Gastroesophageal sphincter (tissue), 4 donors: ENCODE results near the gene GSTCD. TPM values are rescaled to one million over a fixed set of nuclear protein-coding genes. Genes with fewer than 3 reads are reported as not detected.

Experiments
- ATAC-seq: fragments of 150-250 bp; one replicate; pipeline ENCODE4 v1.9.1; 2016; ENCODE audit warnings: mild to moderate bottlenecking, moderate library complexity
- H3K27ac ChIP-seq, 4 donors: fragments of 200-600 bp; sonication (generic) in 3 of 4; 1 replicate in 3 of 4; 2 replicates in 1 of 4; pipeline ENCODE4 v1.5.1; 2016 to 2019
- H3K27me3 ChIP-seq: fragments of 200-600 bp; sonication (generic); one replicate; pipeline ENCODE4 v1.5.1; 2019
- H3K36me3 ChIP-seq, 2 donors: fragments of 200-600 bp; sonication (generic); one replicate each; pipeline ENCODE4 v1.5.1; 2019; ENCODE audit warnings: control low read depth in 1 of 2
- H3K4me1 ChIP-seq, 3 donors: fragments of 200-600 bp; sonication (generic); 1 replicate in 2 of 3; 2 replicates in 1 of 3; pipeline ENCODE4 v1.5.1; 2016 to 2019; ENCODE audit warnings: control low read depth in 2 of 3
- H3K4me3 ChIP-seq, 2 donors: fragments of 200-600 bp; sonication (generic); one replicate each; pipeline ENCODE4 v1.5.1; 2019; ENCODE audit warnings: mild to moderate bottlenecking in 1 of 2, moderate library complexity in 1 of 2
- H3K9me3 ChIP-seq, 3 donors: fragments of 200-600 bp; sonication (generic); one replicate each; pipeline ENCODE4 v1.5.1; 2017 to 2019; ENCODE audit warnings: control low read depth in 2 of 3
- EP300 ChIP-seq: sonication (generic); formaldehyde crosslinking; IDR thresholded peaks from one replicate; pipeline ENCODE4 v1.6.1; 2017; ENCODE audit warnings: antibody characterized with exemption, mild to moderate bottlenecking
- POLR2A ChIP-seq, 2 donors: fragments of 450-650 bp; IDR thresholded peaks; one replicate each; pipeline ENCODE4 v1.6.1; 2017; ENCODE audit warnings: antibody characterized with exemption in 2 of 2, mild to moderate bottlenecking in 2 of 2, moderate library complexity in 1 of 2
- POLR2AphosphoS5 ChIP-seq: sonication (generic); formaldehyde crosslinking; IDR thresholded peaks from one replicate; pipeline ENCODE4 v1.6.1; 2017; ENCODE audit warnings: antibody characterized with exemption
- WGBS, 2 donors: methylation state at CpG; one replicate each; pipeline ENCODE4 v1.1.5; 2018; ENCODE audit warnings: low coverage in 1 of 2; 5-methylcytosine and 5-hydroxymethylcytosine counted together
- total RNA-seq, 4 donors: library from RNA; depleted of rRNA; stranded (reverse); fragments of >200 nt; gene quantifications; one replicate each; pipeline ENCODE4 v1.1.0, GENCODE V29; 2016
- TF ChIP-seq, protein P1 (sequence below), 4 experiments: fragments of 200-600 bp in 2 of 4; fragments of 450-650 bp in 2 of 4; sonication (generic) in 1 of 4; IDR thresholded peaks; one replicate each; pipeline ENCODE4 v1.5.1; 2017 to 2019; ENCODE audit warnings: antibody characterized with exemption in 4 of 4, mild to moderate bottlenecking in 2 of 4, moderate library complexity in 2 of 4

Gene GSTCD
- total RNA-seq, 4 donors from 2014 or later, result 11.1 to 12.9 (median 12.2) TPM

DNA sequence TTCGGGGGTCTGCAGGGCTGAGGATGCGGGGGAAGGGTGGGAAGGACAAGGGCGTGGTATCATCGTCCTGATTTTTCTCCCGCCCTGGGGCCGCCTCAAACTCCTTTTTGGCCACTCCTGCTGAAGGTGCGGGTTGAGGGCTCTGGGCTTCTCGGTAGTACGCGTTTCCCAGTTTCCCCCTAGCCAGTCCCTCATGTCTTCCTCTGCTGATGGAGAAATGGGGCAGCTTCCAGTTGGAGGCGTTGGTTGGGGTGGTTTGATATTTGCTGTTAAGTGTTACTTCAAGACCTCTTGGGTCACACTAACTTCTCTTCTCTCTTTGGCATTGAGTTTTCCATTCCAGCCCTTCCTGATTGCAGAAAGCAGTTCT, 482 bp downstream of the GSTCD start:
- Histone ChIP-seq H3K27me3 (no peaks in the 10 kb centered on the region), H3K36me3 (no peaks in the 10 kb centered on the region), H3K4me1 (peaks cover 10 to 59% (median 13%) of the 10 kb centered on the region in 3 donors), H3K27ac (peak overlapping the region; percentile 76 to 95 (median 94)), H3K4me3 (peak overlapping the region; percentile 90 to 96), H3K9me3 (no peaks in the 10 kb centered on the region)
- WGBS, 2 donors, result 0% methylated on average over 1 to 5 of the region's 11 CpGs
- peak; percentile 32 for ATAC-seq
- TF ChIP-seq, protein P1, sequence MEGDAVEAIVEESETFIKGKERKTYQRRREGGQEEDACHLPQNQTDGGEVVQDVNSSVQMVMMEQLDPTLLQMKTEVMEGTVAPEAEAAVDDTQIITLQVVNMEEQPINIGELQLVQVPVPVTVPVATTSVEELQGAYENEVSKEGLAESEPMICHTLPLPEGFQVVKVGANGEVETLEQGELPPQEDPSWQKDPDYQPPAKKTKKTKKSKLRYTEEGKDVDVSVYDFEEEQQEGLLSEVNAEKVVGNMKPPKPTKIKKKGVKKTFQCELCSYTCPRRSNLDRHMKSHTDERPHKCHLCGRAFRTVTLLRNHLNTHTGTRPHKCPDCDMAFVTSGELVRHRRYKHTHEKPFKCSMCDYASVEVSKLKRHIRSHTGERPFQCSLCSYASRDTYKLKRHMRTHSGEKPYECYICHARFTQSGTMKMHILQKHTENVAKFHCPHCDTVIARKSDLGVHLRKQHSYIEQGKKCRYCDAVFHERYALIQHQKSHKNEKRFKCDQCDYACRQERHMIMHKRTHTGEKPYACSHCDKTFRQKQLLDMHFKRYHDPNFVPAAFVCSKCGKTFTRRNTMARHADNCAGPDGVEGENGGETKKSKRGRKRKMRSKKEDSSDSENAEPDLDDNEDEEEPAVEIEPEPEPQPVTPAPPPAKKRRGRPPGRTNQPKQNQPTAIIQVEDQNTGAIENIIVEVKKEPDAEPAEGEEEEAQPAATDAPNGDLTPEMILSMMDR (IDR thresholded peaks at IDR 0.05), result no peak
- no peak for TF ChIP-seq EP300
- no peak for TF ChIP-seq POLR2AphosphoS5
- TF ChIP-seq POLR2A (IDR thresholded peaks at IDR 0.05), result no peak

DNA sequence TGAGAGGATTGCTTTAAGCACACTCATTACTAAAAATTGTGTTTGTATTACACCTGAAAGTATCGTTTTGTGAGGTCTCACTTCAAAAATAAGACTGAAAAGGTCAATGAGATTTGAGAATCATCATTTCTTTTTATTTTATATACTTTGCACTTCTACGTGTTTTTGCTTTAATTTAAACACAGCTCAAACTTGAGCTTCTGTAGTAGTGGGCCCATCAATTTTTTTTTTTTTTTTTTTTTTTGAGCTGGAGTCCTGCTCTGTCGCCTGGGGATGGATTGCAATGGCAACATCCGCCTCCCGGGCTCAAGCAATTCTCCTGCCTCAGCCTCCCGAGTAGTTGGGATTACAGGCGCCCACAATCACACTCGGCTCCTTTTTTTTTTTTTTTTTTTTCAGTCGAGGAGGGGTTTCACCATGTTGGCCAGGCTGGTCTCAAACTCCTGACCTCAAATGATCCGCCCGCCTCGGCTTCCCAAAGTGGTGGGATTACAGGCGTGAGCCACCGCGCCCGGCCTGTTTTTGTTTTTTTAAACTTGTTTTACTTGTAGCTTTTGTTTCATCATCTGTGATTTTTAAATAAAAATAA, 1.5 kb downstream of the GSTCD start:
- Histone ChIP-seq H3K4me3 (no peak overlapping the region), H3K27me3 (no peaks in the 10 kb centered on the region), H3K9me3 (no peaks in the 10 kb centered on the region), H3K27ac (no peak overlapping the region), H3K4me1 (peaks cover 10 to 62% (median 13%) of the 10 kb centered on the region in 3 donors), H3K36me3 (no peaks in the 10 kb centered on the region)
- TF ChIP-seq POLR2AphosphoS5 (no peak), POLR2A (IDR thresholded peaks at IDR 0.05) (no peak)
- WGBS, 2 donors, result 42 to 63% methylated on average over 2 to 9 of the region's 16 CpGs
- no peak for ATAC-seq

DNA sequence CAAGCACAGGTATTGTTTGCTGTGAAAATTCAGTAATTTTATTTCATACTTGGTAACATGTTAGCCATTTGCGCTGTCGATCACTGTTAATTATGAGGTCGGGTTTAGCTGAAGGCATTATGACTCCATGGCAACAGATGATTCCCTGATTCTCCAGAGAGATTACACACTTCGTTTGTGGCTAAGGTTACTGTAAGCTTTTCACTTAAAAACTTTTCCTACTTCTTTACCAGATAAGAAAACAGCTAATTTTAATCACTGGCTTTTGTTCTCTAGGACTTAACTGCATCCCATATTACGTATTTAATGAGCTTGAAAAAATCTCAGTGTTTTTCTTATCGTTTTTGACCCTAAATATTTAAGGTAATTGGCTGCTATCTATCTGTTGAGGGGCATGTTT, 2.1 kb downstream of the GSTCD start:
- Histone ChIP-seq H3K9me3 (no peaks in the 10 kb centered on the region), H3K4me1 (peaks cover 10 to 60% (median 13%) of the 10 kb centered on the region in 3 donors), H3K4me3 (no peak overlapping the region), H3K27me3 (no peaks in the 10 kb centered on the region), H3K27ac (no peak overlapping the region), H3K36me3 (no peaks in the 10 kb centered on the region)
- ATAC-seq, result no peak
- TF ChIP-seq, protein P1 (IDR thresholded peaks at IDR 0.05), result no peak
- no peak for TF ChIP-seq POLR2AphosphoS5
- TF ChIP-seq EP300, result no peak
- WGBS, 2 donors, result 65 to 71% methylated on average over 6 of the region's 6 CpGs

DNA sequence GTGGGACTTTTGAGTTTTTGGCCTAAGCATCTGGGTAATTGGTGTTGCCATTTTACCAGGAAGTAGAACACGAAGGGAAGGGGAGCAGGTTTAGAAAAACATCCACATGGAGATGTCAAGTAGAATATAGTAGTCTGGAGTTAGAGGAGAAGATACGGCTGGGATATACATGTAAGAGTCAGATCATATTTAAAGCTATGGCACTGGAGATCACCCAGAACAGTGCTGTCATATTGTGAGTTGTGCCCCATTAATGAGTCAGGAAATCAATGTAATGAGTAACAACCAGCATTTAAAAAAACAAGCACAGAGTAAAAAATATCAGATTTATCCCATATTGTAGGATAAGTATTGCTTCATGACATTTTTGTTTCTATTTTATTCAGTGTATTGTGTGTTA, 4.2 kb downstream of the GSTCD start:
- peaks cover 0 to 39% (median 3%) of the 10 kb centered on the region in 3 donors for H3K4me1 ChIP-seq
- WGBS, 2 donors, result 50 to 72% methylated on average over 1 to 2 of the region's 2 CpGs
- no peaks in the 10 kb centered on the region for H3K27me3 ChIP-seq
- no peak overlapping the region for H3K4me3 ChIP-seq
- H3K9me3 ChIP-seq, result no peaks in the 10 kb centered on the region
- TF ChIP-seq, protein P1 (IDR thresholded peaks at IDR 0.05), result no peak
- TF ChIP-seq POLR2A (IDR thresholded peaks at IDR 0.05) (no peak), POLR2AphosphoS5 (no peak), EP300 (no peak)
- H3K27ac ChIP-seq, result no peak overlapping the region
- ATAC-seq, result no peak
- H3K36me3 ChIP-seq, result no peaks in the 10 kb centered on the region

DNA sequence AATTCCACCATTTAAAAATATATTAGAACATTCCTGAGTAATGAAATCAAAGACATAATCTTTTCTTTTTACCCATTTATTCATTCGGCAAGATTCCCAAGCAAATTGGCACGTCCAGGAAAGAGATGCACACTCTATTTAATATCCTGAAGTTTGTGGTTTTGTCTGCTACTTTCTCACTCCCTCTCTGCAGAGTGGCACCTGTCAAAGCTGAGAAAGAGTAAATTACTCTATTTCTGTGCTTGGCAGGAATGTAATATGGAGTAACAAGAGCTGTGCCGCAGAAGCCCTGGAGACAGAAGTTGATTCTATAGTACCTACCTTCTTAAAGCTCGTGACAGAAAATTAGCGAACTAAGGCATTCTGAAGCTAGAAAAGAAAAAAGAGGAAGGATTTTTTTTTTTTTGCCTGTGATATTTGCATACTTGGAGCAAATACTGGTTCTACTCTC, 5.5 kb downstream of the GSTCD start:
- Histone ChIP-seq H3K36me3 (peaks cover 0 to 2% of the 10 kb centered on the region in 2 donors), H3K4me1 (peaks cover 0 to 35% (median 3%) of the 10 kb centered on the region in 3 donors), H3K27ac (peak overlapping the region in 1 of 4 donors; percentile 7), H3K4me3 (peak overlapping the region in 1 of 2 donors; percentile 11), H3K27me3 (no peaks in the 10 kb centered on the region), H3K9me3 (no peaks in the 10 kb centered on the region)
- 61 to 70% methylated on average over 4 to 5 of the region's 5 CpGs for WGBS, 2 donors
- TF ChIP-seq EP300 (no peak), POLR2AphosphoS5 (no peak), POLR2A (IDR thresholded peaks at IDR 0.05) (no peak)
- TF ChIP-seq, protein P1 (IDR thresholded peaks at IDR 0.05), result no peak
- ATAC-seq, result no peak
